Kidney epithelial cell (primary cell): ENCODE measurements around the gene PARG. TPM values are rescaled to one million over a fixed set of nuclear protein-coding genes. Genes with fewer than 3 reads are reported as not detected.

Experiments used
- DNase-seq: peaks from one replicate; pipeline ENCODE4 v3.0.0-alpha.2; 2010; ENCODE audit warnings: low read depth
- H3K27me3 ChIP-seq: 2 replicates; pipeline ENCODE4 v1.6.0; 2011; ENCODE audit warnings: low read length; ENCODE audit not compliant: control insufficient read depth, insufficient read depth
- H3K36me3 ChIP-seq: 2 replicates; pipeline ENCODE4 v1.5.1; 2011; ENCODE audit warnings: low read length; ENCODE audit not compliant: control insufficient read depth, insufficient read depth
- H3K4me3 ChIP-seq: 2 replicates; pipeline ENCODE4 v1.5.1; 2011; ENCODE audit warnings: low read depth, mild to moderate bottlenecking, control low read depth, low read length
- CTCF ChIP-seq: IDR thresholded peaks from 2 replicates; pipeline ENCODE4 v1.5.1; 2011; ENCODE audit warnings: mild to moderate bottlenecking, moderate library complexity, low read length, control low read depth, inconsistent platforms; ENCODE audit not compliant: insufficient read depth, poor library complexity, severe bottlenecking
- total RNA-seq: library from RNA; depleted of rRNA; stranded (reverse); fragments of >200 nt; gene quantifications from 2 replicates; pipeline ENCODE4 v1.2.3, GENCODE V29; 2015

Gene PARG
- total RNA-seq, 1 donor from 2014 or later = 28.9 TPM

GRCh38 chr10:49830016-49830415 lies 111.8 kb downstream of the PARG start:
- Histone ChIP-seq H3K27me3 (no peaks in the 10 kb centered on the region), H3K4me3 (no peak overlapping the region), H3K36me3 (peaks cover 2% of the 10 kb centered on the region)
- DNase-seq = no peak
- no peak for TF ChIP-seq CTCF

GRCh38 chr10:49827297-49827696 lies 114.5 kb downstream of the PARG start:
- DNase-seq = no peak
- TF ChIP-seq CTCF = no peak
- no peak overlapping the region for H3K4me3 ChIP-seq
- no peaks in the 10 kb centered on the region for H3K27me3 ChIP-seq
- H3K36me3 ChIP-seq = peaks cover 2% of the 10 kb centered on the region

- TF ChIP-seq CTCF = no peak
- Histone ChIP-seq H3K27me3 (no peaks in the 10 kb centered on the region), H3K36me3 (peaks cover 1% of the 10 kb centered on the region), H3K4me3 (no peak overlapping the region)
- DNase-seq = no peak
Observed at GRCh38 chr10:49819234-49819958, 122.4 kb downstream of the PARG start.

GRCh38 chr10:49817845-49818244 lies 124.0 kb downstream of the PARG start:
- no peaks in the 10 kb centered on the region for H3K27me3 ChIP-seq
- TF ChIP-seq CTCF = no peak
- H3K36me3 ChIP-seq = peaks cover 1% of the 10 kb centered on the region
- H3K4me3 ChIP-seq = no peak overlapping the region
- DNase-seq = no peak

GRCh38 chr10:49803988-49804387 lies 137.8 kb downstream of the PARG start:
- no peaks in the 10 kb centered on the region for H3K36me3 ChIP-seq
- H3K4me3 ChIP-seq = no peak overlapping the region
- no peak for DNase-seq
- TF ChIP-seq CTCF = no peak
- H3K27me3 ChIP-seq = no peaks in the 10 kb centered on the region

GRCh38 chr10:49798275-49798674 lies 143.6 kb downstream of the PARG start:
- TF ChIP-seq CTCF = no peak
- no peaks in the 10 kb centered on the region for H3K36me3 ChIP-seq
- no peak for DNase-seq
- H3K27me3 ChIP-seq = no peaks in the 10 kb centered on the region
- no peak overlapping the region for H3K4me3 ChIP-seq
